Activated CD4-positive, alpha-beta memory T cell treated with anti-CD3 and anti-CD28 coated beads, Interleukin-2, amount 10 ng/mL, durations not matched to agents 7 days and 5 days (primary cell): ENCODE data around the gene RPGRIP1L. TPM values are rescaled to one million over a fixed set of nuclear protein-coding genes. Genes with fewer than 3 reads are reported as not detected.

Experiments used
- CTCF ChIA-PET: fragments of 350-600 bp; sonication (Branson Sonifier 250); formaldehyde crosslinking; loops from one replicate; lab custom pipeline; 2021; ENCODE audit warnings: antibody characterized with exemption, inconsistent platforms; lab: Charles Lee
- POLR2A ChIA-PET: fragments of 350-600 bp; sonication (Branson Sonifier 250); formaldehyde crosslinking; loops from one replicate; lab custom pipeline; 2021; ENCODE audit warnings: antibody characterized with exemption; lab: Charles Lee
- DNase-seq: peaks from one replicate; pipeline ENCODE4 v3.0.0-alpha.2; 2020
- H3K27ac Mint-ChIP-seq: one replicate; pipeline ENCODE4 v1.8.0; 2021; ENCODE audit warnings: mild to moderate bottlenecking, mixed read lengths
- H3K27me3 Mint-ChIP-seq: one replicate; pipeline ENCODE4 v1.8.0; 2021; ENCODE audit warnings: mixed read lengths
- H3K36me3 Mint-ChIP-seq: one replicate; pipeline ENCODE4 v1.8.0; 2021; ENCODE audit warnings: low read depth, mixed read lengths
- H3K4me1 Mint-ChIP-seq: one replicate; pipeline ENCODE4 v1.8.0; 2021; ENCODE audit warnings: mixed read lengths
- H3K4me3 Mint-ChIP-seq: one replicate; pipeline ENCODE4 v1.8.0; 2021; ENCODE audit warnings: mild to moderate bottlenecking, mixed read lengths
- H3K9me3 Mint-ChIP-seq: one replicate; pipeline ENCODE4 v1.8.0; 2021; ENCODE audit warnings: mixed read lengths
- total RNA-seq, 2 experiments: library from RNA; stranded (reverse); gene quantifications; one replicate each; pipeline ENCODE4 v1.2.3, GENCODE V29; 2021

Gene RPGRIP1L
- total RNA-seq, 2 experiments from 2014 or later: 4.5 to 5.1 TPM

DNA sequence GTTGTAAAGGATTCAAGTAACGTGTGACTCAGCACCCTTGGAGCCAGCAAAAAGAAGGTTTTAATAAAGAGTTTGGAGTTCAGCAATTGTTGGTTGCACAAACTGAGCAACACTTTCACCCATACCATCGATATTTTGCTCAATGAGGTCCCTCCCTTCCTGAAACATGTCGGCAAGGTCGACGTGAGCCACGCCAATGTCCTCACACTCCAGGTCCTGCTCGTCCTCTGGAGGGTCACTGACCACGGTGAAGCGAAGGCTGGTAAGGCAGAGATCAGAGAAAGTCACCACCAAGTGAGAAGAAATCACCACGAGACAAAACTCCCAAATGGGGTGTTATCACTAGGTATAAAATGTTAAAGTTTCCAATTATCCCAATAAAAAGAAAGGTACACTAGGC is 98.3 kb downstream of the RPGRIP1L start:
- no peak overlapping the region for H3K4me3 Mint-ChIP-seq
- DNase-seq: no peak
- POLR2A ChIA-PET: no interaction called here
- CTCF ChIA-PET: no interaction called here
- H3K27ac Mint-ChIP-seq: no peak overlapping the region
- H3K36me3 Mint-ChIP-seq: no peaks in the 10 kb centered on the region
- H3K4me1 Mint-ChIP-seq: no peaks in the 10 kb centered on the region
- H3K9me3 Mint-ChIP-seq: no peaks in the 10 kb centered on the region
- H3K27me3 Mint-ChIP-seq: no peaks in the 10 kb centered on the region

DNA sequence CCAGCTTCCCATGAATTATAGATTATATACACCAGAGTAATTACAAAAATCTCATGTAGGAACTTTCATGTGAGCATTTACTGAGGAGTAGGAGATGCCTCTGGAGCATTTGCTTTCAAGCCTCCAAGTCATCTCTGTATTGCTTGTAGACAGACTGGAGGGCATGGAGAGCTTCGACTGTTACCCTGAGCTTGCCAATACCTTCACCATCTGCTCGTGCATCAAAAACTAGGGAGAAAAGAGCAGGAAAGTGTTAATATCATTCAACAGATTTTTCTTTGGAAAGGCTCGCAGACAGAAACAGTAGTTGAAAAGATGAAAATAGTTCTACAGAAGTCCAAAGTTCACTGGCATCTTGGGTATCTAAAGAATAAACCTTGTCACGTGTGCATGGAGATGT is 101.7 kb downstream of the RPGRIP1L start:
- CTCF ChIA-PET: interaction anchor here (1.9 kb wide), 1 partner anchor 52 kb away, joined by 6 read pairs; no protein-coding TSS in a partner anchor
- no peaks in the 10 kb centered on the region for H3K4me1 Mint-ChIP-seq
- H3K9me3 Mint-ChIP-seq: no peaks in the 10 kb centered on the region
- H3K4me3 Mint-ChIP-seq: no peak overlapping the region
- H3K36me3 Mint-ChIP-seq: no peaks in the 10 kb centered on the region
- no peak for DNase-seq
- H3K27me3 Mint-ChIP-seq: no peaks in the 10 kb centered on the region
- H3K27ac Mint-ChIP-seq: no peak overlapping the region
- POLR2A ChIA-PET: no interaction called here

DNA sequence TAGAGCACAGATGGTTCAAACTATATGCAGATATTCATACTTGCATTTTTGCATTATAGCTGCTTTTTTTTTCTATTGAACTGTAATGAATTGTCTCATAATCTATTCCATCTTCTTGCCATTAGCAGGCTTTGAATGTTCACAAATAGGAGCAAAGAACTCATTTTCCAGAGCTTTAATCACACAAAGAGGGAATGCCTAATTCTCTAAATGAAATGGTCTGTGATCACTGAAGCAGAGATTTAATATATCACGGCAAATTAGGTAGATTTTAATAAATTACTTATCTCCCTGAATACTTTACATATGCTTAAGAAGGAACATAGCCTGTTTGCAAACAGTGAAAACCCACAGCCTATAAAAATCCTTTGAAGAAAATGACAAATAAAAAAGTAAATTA is 103.0 kb downstream of the RPGRIP1L start:
- H3K36me3 Mint-ChIP-seq: no peaks in the 10 kb centered on the region
- ChIA-PET POLR2A (no interaction called here), CTCF (no interaction called here)
- no peak for DNase-seq
- H3K27ac Mint-ChIP-seq: no peak overlapping the region
- H3K9me3 Mint-ChIP-seq: no peaks in the 10 kb centered on the region
- no peak overlapping the region for H3K4me3 Mint-ChIP-seq
- H3K4me1 Mint-ChIP-seq: no peaks in the 10 kb centered on the region
- no peaks in the 10 kb centered on the region for H3K27me3 Mint-ChIP-seq

DNA sequence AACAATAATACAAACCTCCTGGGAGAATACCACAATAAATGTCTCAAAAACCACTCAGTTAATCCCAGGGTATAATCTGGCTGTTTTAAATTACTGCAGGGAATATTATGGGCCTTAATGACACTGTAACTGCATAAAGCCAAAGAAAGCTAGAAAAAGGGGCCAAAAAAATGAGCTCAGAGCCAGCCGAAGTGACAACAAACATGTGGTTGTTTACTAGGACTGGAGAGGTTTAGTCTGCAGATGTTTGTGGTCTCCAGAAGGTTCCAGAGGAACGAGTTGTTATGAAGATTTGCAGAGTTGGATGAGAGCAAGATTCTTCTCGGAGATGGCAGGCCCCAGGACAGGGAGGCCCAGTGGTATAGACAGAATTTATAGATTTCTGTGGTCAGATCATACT is 103.5 kb downstream of the RPGRIP1L start:
- ChIA-PET POLR2A (no interaction called here), CTCF (no interaction called here)
- DNase-seq: no peak
- Mint-ChIP-seq H3K27ac (no peak overlapping the region), H3K36me3 (no peaks in the 10 kb centered on the region), H3K4me1 (no peaks in the 10 kb centered on the region), H3K27me3 (no peaks in the 10 kb centered on the region), H3K9me3 (no peaks in the 10 kb centered on the region), H3K4me3 (no peak overlapping the region)

DNA sequence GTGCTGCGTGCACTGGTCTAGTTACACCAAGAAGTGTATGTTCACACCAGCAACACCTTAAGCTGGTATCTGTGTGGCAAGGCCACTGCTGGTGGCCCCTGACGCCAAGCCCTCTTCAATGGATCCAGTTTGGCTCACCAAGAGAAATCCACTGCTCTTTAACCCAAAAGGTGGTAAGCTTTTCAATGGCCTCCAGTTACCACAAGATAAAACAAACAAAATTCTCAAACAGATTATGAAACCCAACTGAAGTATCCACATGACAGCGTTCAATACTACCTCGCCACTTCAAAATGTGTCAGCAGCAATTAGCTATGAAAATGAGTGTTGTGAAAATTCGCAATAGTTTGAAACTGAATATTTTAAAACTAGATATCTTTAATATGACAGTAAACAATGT is 104.1 kb downstream of the RPGRIP1L start:
- Mint-ChIP-seq H3K9me3 (no peaks in the 10 kb centered on the region), H3K36me3 (no peaks in the 10 kb centered on the region), H3K4me1 (no peaks in the 10 kb centered on the region), H3K4me3 (no peak overlapping the region), H3K27ac (no peak overlapping the region), H3K27me3 (no peaks in the 10 kb centered on the region)
- ChIA-PET POLR2A (no interaction called here), CTCF (no interaction called here)
- DNase-seq: no peak

DNA sequence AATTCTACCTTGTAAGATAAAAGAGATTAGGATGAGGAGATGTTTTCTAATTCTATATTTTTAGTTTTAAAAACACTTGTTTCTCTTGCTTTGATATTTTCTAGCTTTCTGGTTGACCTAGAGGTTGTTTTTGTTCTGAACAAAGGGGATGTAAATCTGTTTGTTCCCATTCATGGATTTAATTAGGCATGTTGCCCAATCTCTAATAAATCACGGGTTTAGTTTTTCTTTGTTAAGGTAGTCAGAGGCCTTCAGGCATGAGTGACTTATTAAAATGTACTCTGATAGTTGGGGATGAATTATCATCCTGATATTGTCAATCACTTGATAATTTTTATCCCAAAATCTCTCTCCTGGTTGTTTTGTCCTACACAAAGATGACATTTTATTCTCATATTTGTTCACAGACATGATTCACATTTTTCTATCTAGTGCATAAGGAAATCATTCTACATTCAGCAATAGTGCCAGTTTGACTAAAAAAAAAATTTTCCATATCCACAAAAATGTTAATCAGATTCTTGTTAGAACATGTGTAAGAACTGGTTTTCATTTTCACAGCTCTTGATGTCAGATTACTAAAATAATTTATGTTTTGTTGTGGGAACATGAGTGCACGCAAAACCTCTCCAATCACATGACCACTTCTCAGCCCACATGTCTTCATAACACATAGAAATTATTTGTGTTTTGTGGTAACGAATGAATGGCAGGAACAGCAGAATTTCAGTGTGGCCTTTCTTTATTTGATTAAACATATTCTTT is 105.0 kb downstream of the RPGRIP1L start:
- Mint-ChIP-seq H3K27ac (no peak overlapping the region), H3K36me3 (no peaks in the 10 kb centered on the region), H3K4me3 (no peak overlapping the region), H3K27me3 (no peaks in the 10 kb centered on the region), H3K9me3 (no peaks in the 10 kb centered on the region), H3K4me1 (no peaks in the 10 kb centered on the region)
- ChIA-PET CTCF (interaction anchor here (1.4 kb wide), 1 partner anchor 1407 kb away, joined by 3 read pairs; no protein-coding TSS in a partner anchor), POLR2A (no interaction called here)
- no peak for DNase-seq

DNA sequence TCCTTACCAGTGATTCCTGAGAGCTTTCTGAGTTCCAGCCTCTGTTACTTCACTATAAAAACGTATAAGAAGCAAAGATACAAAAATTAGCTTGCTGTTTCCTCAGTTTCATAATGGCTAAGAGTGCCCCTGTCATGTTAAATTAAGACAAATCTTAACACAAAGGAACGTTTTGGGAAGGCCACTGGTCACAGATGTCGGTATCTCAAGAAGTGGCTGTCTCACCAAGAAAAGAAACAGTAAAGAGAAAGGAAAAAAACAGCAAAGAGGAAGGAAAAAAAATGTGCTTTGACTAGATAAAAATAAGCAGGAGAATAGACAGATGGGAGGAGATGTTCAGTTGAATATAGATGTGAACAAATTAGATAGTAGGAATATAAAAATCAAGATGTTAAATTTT is 105.9 kb downstream of the RPGRIP1L start:
- DNase-seq: no peak
- ChIA-PET POLR2A (no interaction called here), CTCF (interaction anchor here (1.2 to 1.4 kb wide), 2 partner anchors 48 to 1406 kb away, joined by 3 to 4 read pairs; no protein-coding TSS in a partner anchor)
- Mint-ChIP-seq H3K36me3 (no peaks in the 10 kb centered on the region), H3K27me3 (no peaks in the 10 kb centered on the region), H3K9me3 (no peaks in the 10 kb centered on the region), H3K4me1 (no peaks in the 10 kb centered on the region), H3K27ac (no peak overlapping the region), H3K4me3 (no peak overlapping the region)

DNA sequence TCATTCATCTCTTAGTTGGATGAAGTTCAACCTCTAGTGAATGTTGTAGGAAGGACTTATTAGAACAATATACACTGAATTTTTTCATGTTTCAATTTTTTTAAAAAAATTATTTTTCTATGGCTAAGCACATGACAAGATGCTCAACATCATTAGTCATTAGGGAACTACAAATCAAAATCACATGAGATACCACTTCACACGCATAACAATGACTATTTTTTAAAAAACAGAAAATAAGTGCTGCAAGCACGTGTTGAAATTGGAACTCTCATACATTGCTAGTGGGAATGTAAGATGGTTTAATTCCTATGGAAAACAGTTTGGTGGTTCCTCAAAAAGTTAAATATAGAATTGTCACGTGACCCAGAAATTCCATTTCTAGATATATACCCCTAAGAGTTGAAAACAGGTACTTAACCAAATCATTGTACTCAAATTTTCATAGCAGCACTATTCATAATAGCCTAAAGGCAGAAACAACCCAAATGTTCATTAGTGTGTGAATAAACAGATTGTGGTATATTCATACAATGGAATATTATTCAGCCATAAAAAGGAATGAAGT is 115.5 kb downstream of the RPGRIP1L start:
- DNase-seq: no peak
- Mint-ChIP-seq H3K36me3 (no peaks in the 10 kb centered on the region), H3K4me3 (no peak overlapping the region), H3K4me1 (no peaks in the 10 kb centered on the region), H3K27ac (no peak overlapping the region), H3K9me3 (no peaks in the 10 kb centered on the region), H3K27me3 (no peaks in the 10 kb centered on the region)
- ChIA-PET CTCF (no interaction called here), POLR2A (no interaction called here)

DNA sequence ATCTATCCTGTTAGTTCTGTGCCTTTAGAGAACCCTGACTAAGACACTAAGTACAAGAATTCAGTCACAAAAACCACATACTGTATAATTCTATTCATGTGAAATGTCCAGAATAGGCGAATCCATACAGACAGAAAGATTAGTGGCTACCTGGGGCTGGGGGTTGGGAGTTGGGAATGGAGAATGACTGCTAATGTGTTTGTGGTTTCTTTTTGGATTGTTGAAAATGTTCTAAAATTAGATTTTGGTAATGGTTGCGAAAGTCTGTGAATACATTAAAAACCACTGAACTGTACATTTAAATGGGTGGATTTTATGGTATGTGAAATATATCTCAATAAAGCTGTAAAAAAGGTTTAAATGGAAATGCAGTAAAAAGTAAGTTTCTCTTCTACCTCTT is 120.3 kb downstream of the RPGRIP1L start:
- Mint-ChIP-seq H3K9me3 (no peaks in the 10 kb centered on the region), H3K27ac (no peak overlapping the region), H3K4me1 (no peaks in the 10 kb centered on the region), H3K4me3 (no peak overlapping the region), H3K27me3 (no peaks in the 10 kb centered on the region), H3K36me3 (no peaks in the 10 kb centered on the region)
- ChIA-PET CTCF (no interaction called here), POLR2A (no interaction called here)
- no peak for DNase-seq

DNA sequence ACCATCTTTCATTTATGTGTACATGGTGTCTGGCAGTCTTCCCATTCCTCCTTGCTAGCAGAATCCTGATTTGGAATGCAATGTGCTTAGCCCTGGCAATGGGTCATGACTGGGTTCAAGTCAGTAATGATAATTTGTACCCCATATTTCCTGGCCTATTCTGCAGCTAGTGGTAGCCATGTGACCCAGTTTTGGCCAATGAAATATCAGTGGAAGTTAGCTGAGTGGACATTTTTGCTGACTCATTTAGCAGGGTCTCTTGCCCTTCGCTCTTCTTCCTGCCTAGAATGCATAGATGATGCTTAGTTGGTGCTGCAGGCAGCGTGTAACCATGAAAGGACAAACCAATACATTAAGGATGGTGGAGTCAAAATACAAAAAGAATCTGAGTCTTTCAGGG is 121.9 kb downstream of the RPGRIP1L start:
- H3K27ac Mint-ChIP-seq: no peak overlapping the region
- no peaks in the 10 kb centered on the region for H3K9me3 Mint-ChIP-seq
- no peak for DNase-seq
- H3K27me3 Mint-ChIP-seq: no peaks in the 10 kb centered on the region
- no peak overlapping the region for H3K4me3 Mint-ChIP-seq
- CTCF ChIA-PET: interaction anchor here (1.3 kb wide), 1 partner anchor 32 kb away, joined by 4 read pairs; no protein-coding TSS in a partner anchor
- no peaks in the 10 kb centered on the region for H3K4me1 Mint-ChIP-seq
- POLR2A ChIA-PET: no interaction called here
- H3K36me3 Mint-ChIP-seq: no peaks in the 10 kb centered on the region

DNA sequence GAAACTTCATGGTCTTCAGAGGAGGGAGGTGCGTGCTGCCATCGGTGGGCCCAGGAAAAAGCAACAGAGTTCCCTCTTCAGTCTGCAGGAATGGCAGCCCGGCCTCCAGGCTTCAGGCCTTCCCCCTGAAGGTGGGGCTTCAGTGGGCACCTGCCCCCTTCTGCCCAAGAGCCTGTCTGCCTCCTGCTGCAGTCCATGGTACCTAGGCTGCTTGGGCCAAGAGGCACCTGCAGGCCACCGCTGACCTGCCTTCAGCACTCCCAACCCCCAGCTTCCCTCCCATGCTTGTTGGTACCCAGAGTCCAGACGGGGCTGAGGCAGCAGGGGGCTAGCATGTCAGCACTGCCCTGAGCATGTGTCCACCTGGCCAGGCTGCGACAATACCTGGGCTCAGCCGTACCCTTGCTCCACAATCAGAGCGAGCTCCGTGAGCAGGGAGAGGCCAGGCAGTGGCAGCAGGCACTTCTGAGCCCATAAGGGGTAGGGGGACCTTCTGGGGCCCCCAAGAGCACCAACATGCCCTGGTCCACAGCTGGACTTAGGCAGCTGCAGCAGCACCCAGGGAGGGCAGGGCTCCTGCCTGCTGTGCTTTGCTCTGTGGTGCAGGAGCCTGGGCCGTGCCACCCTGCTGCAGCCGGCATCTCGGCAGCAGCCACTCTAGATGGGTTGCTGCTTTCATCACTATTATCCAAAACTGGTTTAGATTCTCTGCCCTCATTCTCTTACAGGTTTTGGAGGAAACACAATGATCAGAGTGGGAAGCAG is 123.4 kb downstream of the RPGRIP1L start:
- no peak overlapping the region for H3K27ac Mint-ChIP-seq
- ChIA-PET POLR2A (no interaction called here), CTCF (no interaction called here)
- DNase-seq: no peak
- no peaks in the 10 kb centered on the region for H3K9me3 Mint-ChIP-seq
- H3K36me3 Mint-ChIP-seq: no peaks in the 10 kb centered on the region
- no peaks in the 10 kb centered on the region for H3K27me3 Mint-ChIP-seq
- no peak overlapping the region for H3K4me3 Mint-ChIP-seq
- no peaks in the 10 kb centered on the region for H3K4me1 Mint-ChIP-seq

DNA sequence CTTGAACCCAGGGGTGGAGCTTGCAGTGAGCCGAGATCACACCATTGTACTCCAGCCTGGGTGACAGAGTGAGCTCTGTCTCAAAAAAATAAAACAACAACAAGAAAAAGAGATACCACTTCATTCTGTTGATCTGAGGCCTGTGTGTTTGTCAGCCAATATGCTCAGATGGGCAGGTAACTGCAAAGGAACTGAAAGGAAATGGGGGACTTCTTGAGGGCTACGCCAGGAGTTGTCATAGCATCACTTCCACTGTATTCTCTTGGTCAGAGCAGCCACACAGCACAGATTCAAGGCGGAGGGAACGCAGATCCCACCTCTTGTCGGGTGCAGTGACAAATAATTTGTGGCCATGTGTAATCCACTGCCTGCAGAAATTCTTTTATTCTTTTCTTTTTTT is 126.8 kb downstream of the RPGRIP1L start:
- Mint-ChIP-seq H3K4me1 (no peaks in the 10 kb centered on the region), H3K4me3 (no peak overlapping the region), H3K36me3 (no peaks in the 10 kb centered on the region), H3K27ac (no peak overlapping the region), H3K9me3 (peaks cover 8% of the 10 kb centered on the region), H3K27me3 (no peaks in the 10 kb centered on the region)
- DNase-seq: no peak
- ChIA-PET CTCF (no interaction called here), POLR2A (no interaction called here)

DNA sequence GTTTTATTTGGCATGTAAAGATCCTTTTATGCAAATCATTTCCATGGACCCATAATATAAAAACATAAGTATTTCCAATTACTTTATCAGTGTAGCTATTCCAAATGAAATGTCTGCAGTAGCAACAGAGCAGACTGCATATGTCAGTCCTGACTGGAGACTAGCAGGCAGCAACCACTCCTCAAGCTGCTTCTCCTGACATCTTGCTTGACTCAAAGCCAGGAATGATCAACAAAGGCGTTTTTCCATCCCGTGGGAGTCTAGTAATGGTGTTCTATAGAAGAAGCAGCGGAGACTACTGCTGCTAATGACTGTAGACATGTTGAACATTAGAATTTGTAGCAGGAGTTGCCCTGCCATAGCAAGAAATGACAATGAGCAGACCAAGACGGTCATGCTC is 127.4 kb downstream of the RPGRIP1L start:
- Mint-ChIP-seq H3K27me3 (no peaks in the 10 kb centered on the region), H3K27ac (no peak overlapping the region), H3K36me3 (no peaks in the 10 kb centered on the region), H3K4me1 (no peaks in the 10 kb centered on the region), H3K4me3 (no peak overlapping the region), H3K9me3 (peaks cover 14% of the 10 kb centered on the region)
- no peak for DNase-seq
- ChIA-PET CTCF (no interaction called here), POLR2A (no interaction called here)
